ENCODE results near the gene CCDC175. TPM values are rescaled to one million over a fixed set of nuclear protein-coding genes. Genes with fewer than 3 reads are reported as not detected.

CCDC175 gene
- total RNA-seq, 2 experiments from 2014 or later = not detected

DNA sequence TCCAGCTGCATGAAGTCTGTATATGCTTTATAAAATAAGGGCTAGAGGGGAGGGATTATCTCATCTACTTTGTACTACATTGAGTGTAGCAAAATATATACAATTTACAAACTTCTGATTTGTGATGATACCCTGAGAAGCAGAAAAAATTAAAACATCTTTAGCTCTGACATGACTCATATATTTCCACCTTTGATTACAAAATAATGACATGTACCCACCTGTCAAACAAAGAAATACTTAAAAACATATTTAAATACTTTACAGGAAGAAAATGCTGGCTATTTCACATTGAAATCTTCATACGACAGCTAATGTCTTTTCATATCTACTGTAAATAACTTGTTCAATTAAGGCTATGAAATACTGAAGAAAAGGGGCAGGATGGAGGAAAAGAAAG lies 114.7 kb downstream of the CCDC175 start:
- Histone ChIP-seq H3K9me2 (ENCODE audit: insufficient read depth, low read length) (no peaks in the 10 kb centered on the region), H3K79me2 (ENCODE audit: insufficient read depth, low read depth, low read length) (no peaks in the 10 kb centered on the region), H3K9me3 (ENCODE audit: low read length) (no peaks in the 10 kb centered on the region; the same call in 1 of the 2 replicates), H4K20me1 (ENCODE audit: insufficient read depth, low read length) (no peaks in the 10 kb centered on the region), H3K4me1 (ENCODE audit: insufficient read depth, low read length, poor library complexity, severe bottlenecking) (peaks cover 3% of the 10 kb centered on the region), H3K36me3 (ENCODE audit: insufficient read depth, low read length) (peaks cover 55% of the 10 kb centered on the region), H3K4me2 (ENCODE audit: low read length) (no peak overlapping the region), H3K4me3 (ENCODE audit: low read depth, low read length, poor library complexity, severe bottlenecking) (no peak overlapping the region), H3K27ac (ENCODE audit: low read depth, low read length, poor library complexity, severe bottlenecking) (no peak overlapping the region), H2AFZ (ENCODE audit: low read length) (no peak overlapping the region)
- no peak for DNase-seq (ENCODE audit: low spot score)
- POLR2A ChIA-PET = interaction anchor here (0.7 to 2.6 kb wide), 4 partner anchors 9 to 30 kb away, joined by 3 to 8 read pairs (median 3); no protein-coding TSS in a partner anchor
- no TSS peak for BruUV-seq (replicated peaks)
- intact Hi-C loops (cut with micrococcal nuclease; ENCODE audit: unreplicated experiment) = no loop called here
- CTCF ChIA-PET (ENCODE audit: unreplicated experiment) = no interaction called here
- TF ChIP-seq EZH2phosphoT487 (IDR thresholded peaks at IDR 0.05; ENCODE audit: borderline replicate concordance, low read depth, low read length) = no peak
- TF ChIP-seq, protein P1, sequence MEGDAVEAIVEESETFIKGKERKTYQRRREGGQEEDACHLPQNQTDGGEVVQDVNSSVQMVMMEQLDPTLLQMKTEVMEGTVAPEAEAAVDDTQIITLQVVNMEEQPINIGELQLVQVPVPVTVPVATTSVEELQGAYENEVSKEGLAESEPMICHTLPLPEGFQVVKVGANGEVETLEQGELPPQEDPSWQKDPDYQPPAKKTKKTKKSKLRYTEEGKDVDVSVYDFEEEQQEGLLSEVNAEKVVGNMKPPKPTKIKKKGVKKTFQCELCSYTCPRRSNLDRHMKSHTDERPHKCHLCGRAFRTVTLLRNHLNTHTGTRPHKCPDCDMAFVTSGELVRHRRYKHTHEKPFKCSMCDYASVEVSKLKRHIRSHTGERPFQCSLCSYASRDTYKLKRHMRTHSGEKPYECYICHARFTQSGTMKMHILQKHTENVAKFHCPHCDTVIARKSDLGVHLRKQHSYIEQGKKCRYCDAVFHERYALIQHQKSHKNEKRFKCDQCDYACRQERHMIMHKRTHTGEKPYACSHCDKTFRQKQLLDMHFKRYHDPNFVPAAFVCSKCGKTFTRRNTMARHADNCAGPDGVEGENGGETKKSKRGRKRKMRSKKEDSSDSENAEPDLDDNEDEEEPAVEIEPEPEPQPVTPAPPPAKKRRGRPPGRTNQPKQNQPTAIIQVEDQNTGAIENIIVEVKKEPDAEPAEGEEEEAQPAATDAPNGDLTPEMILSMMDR (conservative IDR thresholded peaks at IDR 0.05; ENCODE audit: low read length) = no peak

DNA sequence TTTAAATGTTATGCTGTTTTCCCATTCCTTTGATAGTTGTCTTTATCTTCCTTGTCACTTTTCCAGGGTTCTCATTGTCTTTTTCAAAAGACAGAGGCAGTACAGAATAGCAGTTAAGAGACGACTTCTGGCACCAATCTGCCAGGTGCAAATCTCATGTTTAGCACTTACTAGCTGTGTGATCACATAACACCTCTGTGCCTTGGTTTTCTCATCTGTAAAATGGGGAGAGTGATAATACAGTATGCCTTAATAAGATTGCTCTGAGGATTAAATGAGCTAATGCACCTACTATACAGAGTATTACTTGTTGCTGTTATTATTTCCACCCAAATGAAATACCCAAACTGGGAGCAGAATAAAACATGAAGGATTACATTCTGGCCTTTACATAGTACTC lies 116.2 kb downstream of the CCDC175 start:
- no peak for DNase-seq (ENCODE audit: low spot score)
- peaks cover 70% of the 10 kb centered on the region for H3K36me3 ChIP-seq (ENCODE audit: insufficient read depth, low read length)
- H4K20me1 ChIP-seq (ENCODE audit: insufficient read depth, low read length) = no peaks in the 10 kb centered on the region
- H3K79me2 ChIP-seq (ENCODE audit: insufficient read depth, low read depth, low read length) = no peaks in the 10 kb centered on the region
- no peaks in the 10 kb centered on the region; the same call in 1 of the 2 replicates for H3K9me3 ChIP-seq (ENCODE audit: low read length)
- no TSS peak for BruUV-seq (replicated peaks)
- intact Hi-C loops (cut with micrococcal nuclease; ENCODE audit: unreplicated experiment) = no loop called here
- no peak overlapping the region for H3K27ac ChIP-seq (ENCODE audit: low read depth, low read length, poor library complexity, severe bottlenecking)
- H3K4me1 ChIP-seq (ENCODE audit: insufficient read depth, low read length, poor library complexity, severe bottlenecking) = peaks cover 3% of the 10 kb centered on the region
- no peaks in the 10 kb centered on the region for H3K9me2 ChIP-seq (ENCODE audit: insufficient read depth, low read length)
- no peak overlapping the region for H3K4me3 ChIP-seq (ENCODE audit: low read depth, low read length, poor library complexity, severe bottlenecking)
- no peak overlapping the region for H2AFZ ChIP-seq (ENCODE audit: low read length)
- POLR2A ChIA-PET = interaction anchor here (0.9 to 1.1 kb wide), 2 partner anchors 9 to 16 kb away, joined by 3 read pairs; no protein-coding TSS in a partner anchor
- TF ChIP-seq, protein P1 (conservative IDR thresholded peaks at IDR 0.05; ENCODE audit: low read length) = no peak
- no peak for TF ChIP-seq EZH2phosphoT487 (IDR thresholded peaks at IDR 0.05; ENCODE audit: borderline replicate concordance, low read depth, low read length)
- CTCF ChIA-PET (ENCODE audit: unreplicated experiment) = no interaction called here
- no peak overlapping the region for H3K4me2 ChIP-seq (ENCODE audit: low read length)

DNA sequence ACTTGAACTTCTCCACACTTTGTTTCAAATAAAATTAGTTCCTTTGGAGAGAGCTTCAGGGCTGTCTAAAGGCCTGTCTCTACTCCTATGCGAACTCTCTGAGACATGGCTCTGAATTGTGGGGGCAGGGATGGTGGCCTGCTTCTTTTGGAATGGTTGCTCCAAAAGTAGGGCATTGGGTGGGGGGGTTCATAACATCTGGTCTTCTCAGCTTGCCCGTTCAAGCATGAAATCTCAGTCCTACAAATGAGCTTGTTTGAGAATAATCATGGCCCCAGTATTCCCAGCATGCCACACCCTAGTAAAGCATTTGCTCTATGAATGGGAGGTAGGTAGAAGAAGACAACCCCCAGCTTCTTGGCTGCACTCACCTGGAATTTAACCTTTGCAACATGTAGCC lies 118.1 kb downstream of the CCDC175 start:
- Histone ChIP-seq H3K27ac (ENCODE audit: low read depth, low read length, poor library complexity, severe bottlenecking) (no peak overlapping the region), H4K20me1 (ENCODE audit: insufficient read depth, low read length) (no peaks in the 10 kb centered on the region), H3K9me2 (ENCODE audit: insufficient read depth, low read length) (no peaks in the 10 kb centered on the region), H3K36me3 (ENCODE audit: insufficient read depth, low read length) (peaks cover 62% of the 10 kb centered on the region), H3K4me2 (ENCODE audit: low read length) (no peak overlapping the region), H3K4me3 (ENCODE audit: low read depth, low read length, poor library complexity, severe bottlenecking) (no peak overlapping the region), H3K4me1 (ENCODE audit: insufficient read depth, low read length, poor library complexity, severe bottlenecking) (no peaks in the 10 kb centered on the region), H3K9me3 (ENCODE audit: low read length) (no peaks in the 10 kb centered on the region; the same call in 1 of the 2 replicates), H2AFZ (ENCODE audit: low read length) (no peak overlapping the region), H3K79me2 (ENCODE audit: insufficient read depth, low read depth, low read length) (no peaks in the 10 kb centered on the region)
- ChIA-PET POLR2A (interaction anchor here (1.0 to 1.2 kb wide), 3 partner anchors 12 to 313 kb away, joined by 3 to 4 read pairs (median 3); no protein-coding TSS in a partner anchor), CTCF (ENCODE audit: unreplicated experiment) (no interaction called here)
- TF ChIP-seq, protein P1 (conservative IDR thresholded peaks at IDR 0.05; ENCODE audit: low read length) = no peak
- TF ChIP-seq EZH2phosphoT487 (IDR thresholded peaks at IDR 0.05; ENCODE audit: borderline replicate concordance, low read depth, low read length) = no peak
- intact Hi-C loops (cut with micrococcal nuclease; ENCODE audit: unreplicated experiment) = no loop called here
- BruUV-seq (replicated peaks) = no TSS peak
- no peak for DNase-seq (ENCODE audit: low spot score)
